Neuronal stem cell (in vitro differentiated cells): Measurements from ENCODE around the gene GAA.

Source experiments
- DNase-seq: peaks from one replicate; pipeline ENCODE4 v3.0.0-alpha.2; 2013; ENCODE audit warnings: low spot score
- H2AFZ ChIP-seq: one replicate; pipeline ENCODE4 v1.6.1; 2013; ENCODE audit warnings: mild to moderate bottlenecking, low read length, inconsistent platforms
- H2AK5ac ChIP-seq: 2 replicates; pipeline ENCODE4 v1.6.1; 2013; ENCODE audit warnings: low read depth, mild to moderate bottlenecking, inconsistent platforms, low read length, moderate library complexity, mixed read lengths
- H2BK120ac ChIP-seq: 2 replicates; pipeline ENCODE4 v1.6.1; 2013; ENCODE audit warnings: low read depth, mild to moderate bottlenecking, inconsistent platforms, low read length, moderate library complexity, mixed read lengths
- H2BK12ac ChIP-seq: one replicate; pipeline ENCODE4 v1.6.1; 2013; ENCODE audit warnings: low read length, inconsistent platforms
- H2BK15ac ChIP-seq: 2 replicates; pipeline ENCODE4 v1.6.1; 2013; ENCODE audit warnings: mild to moderate bottlenecking, low read length, inconsistent platforms, mixed read lengths
- H2BK5ac ChIP-seq: one replicate; pipeline ENCODE4 v1.6.1; 2013; ENCODE audit warnings: inconsistent platforms, mild to moderate bottlenecking, low read length, moderate library complexity
- H3K14ac ChIP-seq: one replicate; pipeline ENCODE4 v1.6.1; 2013; ENCODE audit warnings: low read length, inconsistent platforms
- H3K18ac ChIP-seq: 2 replicates; pipeline ENCODE4 v1.6.1; 2013; ENCODE audit warnings: low read length, inconsistent platforms
- H3K23ac ChIP-seq: 2 replicates; pipeline ENCODE4 v1.6.1; 2013; ENCODE audit warnings: low read depth, mild to moderate bottlenecking, mixed read lengths, low read length, inconsistent platforms; ENCODE audit not compliant: poor library complexity
- H3K27ac ChIP-seq: replicated peaks from 3 replicates; pipeline ENCODE4 v1.5.1; 2013; ENCODE audit warnings: low read length, inconsistent platforms
- H3K27me3 ChIP-seq, 3 experiments: 2 replicates each; pipeline ENCODE4 v1.6.1; 2013; ENCODE audit warnings: low read length in 3 of 3, mild to moderate bottlenecking in 2 of 3, inconsistent platforms in 1 of 3, low read depth in 1 of 3, mixed read lengths in 1 of 3, moderate library complexity in 1 of 3; ENCODE audit not compliant: control insufficient read depth in 3 of 3, insufficient read depth in 3 of 3
- H3K36me3 ChIP-seq, 2 donors: replicated peaks in 1 of 2; 2 replicates each; pipeline ENCODE4 v1.6.1; 2013; ENCODE audit warnings: low read length in 2 of 2; ENCODE audit not compliant: control insufficient read depth in 2 of 2, insufficient read depth in 2 of 2
- H3K4ac ChIP-seq: 2 replicates; pipeline ENCODE4 v1.6.1; 2013; ENCODE audit warnings: inconsistent platforms, mild to moderate bottlenecking, low read length, moderate library complexity
- H3K4me1 ChIP-seq, 2 donors: 1 replicate in 1 of 2; 2 replicates in 1 of 2; pipeline ENCODE4 v1.6.1; 2013; ENCODE audit warnings: low read length in 2 of 2, low read depth in 1 of 2; ENCODE audit not compliant: control insufficient read depth in 2 of 2, insufficient read depth in 1 of 2
- H3K4me2 ChIP-seq: one replicate; pipeline ENCODE4 v1.6.1; 2013; ENCODE audit warnings: mild to moderate bottlenecking, low read length, inconsistent platforms; ENCODE audit not compliant: insufficient read depth, poor library complexity, severe bottlenecking
- H3K4me3 ChIP-seq, 2 donors: 2 replicates each; pipeline ENCODE4 v1.5.1; 2013; ENCODE audit warnings: low read length in 2 of 2, mild to moderate bottlenecking in 2 of 2, inconsistent platforms in 1 of 2, moderate library complexity in 1 of 2
- H3K79me1 ChIP-seq: one replicate; pipeline ENCODE4 v1.6.1; 2013; ENCODE audit warnings: low read depth, mild to moderate bottlenecking, inconsistent platforms, low read length, moderate library complexity
- H3K9ac ChIP-seq: one replicate; pipeline ENCODE4 v1.6.1; 2013; ENCODE audit warnings: mild to moderate bottlenecking, low read depth, low read length, inconsistent platforms; ENCODE audit not compliant: poor library complexity
- H3K9me3 ChIP-seq, 2 donors: replicated peaks in 1 of 2; 2 replicates each; pipeline versions ENCODE3 to v1.6.1; 2013; ENCODE audit warnings: low read length in 2 of 2, mild to moderate bottlenecking in 2 of 2, inconsistent platforms in 1 of 2, low read depth in 1 of 2, mixed read lengths in 1 of 2, moderate library complexity in 1 of 2; ENCODE audit not compliant: control insufficient read depth in 2 of 2, insufficient read depth in 1 of 2
- H4K8ac ChIP-seq: one replicate; pipeline ENCODE4 v1.6.1; 2013; ENCODE audit warnings: low read depth, mild to moderate bottlenecking, inconsistent platforms, low read length, moderate library complexity
- H4K91ac ChIP-seq: one replicate; pipeline ENCODE4 v1.6.1; 2013; ENCODE audit warnings: low read length, low read depth, mild to moderate bottlenecking, inconsistent platforms; ENCODE audit not compliant: poor library complexity
- WGBS, 2 donors: extraction: QIAGEN DNeasy Blood & Tissue Kit; methylation state at CpG; one replicate each; pipeline ENCODE4 v1.1.7; 2013; ENCODE audit warnings: missing lambda C conversion rate in 2 of 2, mixed read lengths in 1 of 2; ENCODE audit not compliant: insufficient read length in 2 of 2, insufficient replicate concordance in 1 of 2; ENCODE audit errors: extremely low coverage in 2 of 2; 5-methylcytosine and 5-hydroxymethylcytosine counted together

GAA gene

GRCh38 chr17:80163336-80163735 is 62.0 kb downstream of the GAA start:
- H3K4me2 ChIP-seq = no peak overlapping the region
- DNase-seq = no peak
- no peak overlapping the region for H2BK120ac ChIP-seq
- no peak overlapping the region for H3K27ac ChIP-seq
- no CpG with 5 or more reads among the region's 4 CpGs for WGBS, 2 donors
- H3K18ac ChIP-seq = no peak overlapping the region
- H3K23ac ChIP-seq = no peak overlapping the region
- peaks cover 0 to 2% of the 10 kb centered on the region in 2 donors for H3K9me3 ChIP-seq
- no peak overlapping the region for H2BK12ac ChIP-seq
- peaks cover 4 to 11% of the 10 kb centered on the region in 2 donors for H3K4me1 ChIP-seq
- no peak overlapping the region for H3K9ac ChIP-seq
- H3K79me1 ChIP-seq = no peaks in the 10 kb centered on the region
- H3K4ac ChIP-seq = no peak overlapping the region
- H2AFZ ChIP-seq = no peak overlapping the region
- peaks cover 0 to 3% (median 0%) of the 10 kb centered on the region in 3 experiments for H3K27me3 ChIP-seq
- no peak overlapping the region for H2BK5ac ChIP-seq
- no peaks in the 10 kb centered on the region for H3K36me3 ChIP-seq
- no peak overlapping the region for H4K91ac ChIP-seq
- no peak overlapping the region for H2AK5ac ChIP-seq
- no peak overlapping the region for H3K14ac ChIP-seq
- no peak overlapping the region for H4K8ac ChIP-seq
- H3K4me3 ChIP-seq = no peak overlapping the region
- no peak overlapping the region for H2BK15ac ChIP-seq

GRCh38 chr17:80164185-80164584 is 62.8 kb downstream of the GAA start:
- Histone ChIP-seq H3K9ac (no peak overlapping the region), H3K4me1 (peaks cover 6 to 14% of the 10 kb centered on the region in 2 donors), H3K18ac (no peak overlapping the region), H3K79me1 (no peaks in the 10 kb centered on the region), H3K23ac (no peak overlapping the region), H2BK12ac (no peak overlapping the region), H3K9me3 (peaks cover 0 to 2% of the 10 kb centered on the region in 2 donors), H3K4me2 (no peak overlapping the region), H2AFZ (no peak overlapping the region), H3K4ac (no peak overlapping the region), H4K8ac (no peak overlapping the region), H3K27ac (no peak overlapping the region), H4K91ac (no peak overlapping the region), H3K14ac (no peak overlapping the region), H3K4me3 (no peak overlapping the region), H2BK15ac (no peak overlapping the region), H3K36me3 (no peaks in the 10 kb centered on the region), H2AK5ac (no peak overlapping the region), H3K27me3 (peaks cover 0 to 3% (median 0%) of the 10 kb centered on the region in 3 experiments), H2BK120ac (no peak overlapping the region), H2BK5ac (no peak overlapping the region)
- no CpG with 5 or more reads among the region's 11 CpGs for WGBS, 2 donors
- no peak for DNase-seq

- no peak overlapping the region for H2BK15ac ChIP-seq
- no peak overlapping the region for H2BK5ac ChIP-seq
- H3K9ac ChIP-seq = no peak overlapping the region
- H3K4me3 ChIP-seq = no peak overlapping the region
- H2AK5ac ChIP-seq = no peak overlapping the region
- no peak overlapping the region for H2AFZ ChIP-seq
- H3K4me1 ChIP-seq = peaks cover 4 to 5% of the 10 kb centered on the region in 2 donors
- peak overlapping the region; percentile 81 for H2BK12ac ChIP-seq
- peak overlapping the region; percentile 17 for H3K18ac ChIP-seq
- DNase-seq = no peak
- no peak overlapping the region for H3K27ac ChIP-seq
- no peak overlapping the region for H4K91ac ChIP-seq
- H3K4ac ChIP-seq = no peak overlapping the region
- no peaks in the 10 kb centered on the region for H3K27me3 ChIP-seq
- WGBS, 2 donors = no CpG with 5 or more reads among the region's 6 CpGs
- H3K79me1 ChIP-seq = no peaks in the 10 kb centered on the region
- no peaks in the 10 kb centered on the region for H3K9me3 ChIP-seq
- H3K36me3 ChIP-seq = no peaks in the 10 kb centered on the region
- no peak overlapping the region for H2BK120ac ChIP-seq
- no peak overlapping the region for H4K8ac ChIP-seq
- no peak overlapping the region for H3K23ac ChIP-seq
- no peak overlapping the region for H3K4me2 ChIP-seq
- H3K14ac ChIP-seq = no peak overlapping the region
These were observed 65.1 kb downstream of the GAA start for GRCh38 chr17:80166446-80166845.

DNA sequence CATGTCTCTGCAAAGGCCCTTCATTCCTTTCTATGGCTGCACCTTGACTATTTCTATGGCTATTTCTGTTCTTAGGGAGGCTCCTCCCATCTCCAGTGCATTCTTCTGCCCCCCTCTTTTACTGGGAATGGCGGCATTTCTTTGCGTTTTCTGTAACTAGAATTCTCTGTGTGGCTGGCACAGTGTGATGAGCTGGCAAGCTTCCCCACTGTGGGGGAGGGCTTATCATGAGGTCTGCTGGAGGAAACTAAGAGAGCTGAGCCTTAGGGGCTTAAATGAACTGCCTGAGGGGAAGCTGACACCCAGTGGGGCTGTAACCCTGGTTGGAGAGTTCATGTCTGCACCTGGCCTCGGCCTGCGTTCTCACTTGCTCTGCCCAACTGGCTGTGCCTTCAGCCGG is 67.0 kb downstream of the GAA start:
- Histone ChIP-seq H3K23ac (no peak overlapping the region), H3K27me3 (peaks cover 0 to 8% (median 0%) of the 10 kb centered on the region in 3 experiments), H2BK12ac (no peak overlapping the region), H2BK15ac (no peak overlapping the region), H3K9me3 (no peaks in the 10 kb centered on the region), H3K4ac (no peak overlapping the region), H3K36me3 (no peaks in the 10 kb centered on the region), H3K4me2 (no peak overlapping the region), H3K18ac (no peak overlapping the region), H2AK5ac (no peak overlapping the region), H3K4me3 (no peak overlapping the region), H2BK120ac (no peak overlapping the region), H3K4me1 (peaks cover 4 to 5% of the 10 kb centered on the region in 2 donors), H4K8ac (no peak overlapping the region), H2BK5ac (no peak overlapping the region), H3K27ac (no peak overlapping the region), H3K9ac (no peak overlapping the region), H3K14ac (no peak overlapping the region), H2AFZ (peak overlapping the region; percentile 76), H3K79me1 (no peaks in the 10 kb centered on the region), H4K91ac (no peak overlapping the region)
- DNase-seq = no peak
- no CpG with 5 or more reads among the region's 5 CpGs for WGBS, 2 donors
